HG03575 (cell line): ENCODE data around the gene CDC42SE2.
"Not testable (repeated sequence)": the region's sequence is repeated elsewhere in the genome, so short reads cannot be mapped to it uniquely, and the experiment has no call there.

Source experiments
- ATAC-seq: cut with Tn5 transposase; IDR thresholded peaks from one replicate; pipeline ENCODE4 v1.9.1; 2021; ENCODE audit not compliant: unreplicated experiment, insufficient number of reproducible peaks, low FRiP score; ENCODE audit errors: extremely low read depth

The CDC42SE2 gene

DNA sequence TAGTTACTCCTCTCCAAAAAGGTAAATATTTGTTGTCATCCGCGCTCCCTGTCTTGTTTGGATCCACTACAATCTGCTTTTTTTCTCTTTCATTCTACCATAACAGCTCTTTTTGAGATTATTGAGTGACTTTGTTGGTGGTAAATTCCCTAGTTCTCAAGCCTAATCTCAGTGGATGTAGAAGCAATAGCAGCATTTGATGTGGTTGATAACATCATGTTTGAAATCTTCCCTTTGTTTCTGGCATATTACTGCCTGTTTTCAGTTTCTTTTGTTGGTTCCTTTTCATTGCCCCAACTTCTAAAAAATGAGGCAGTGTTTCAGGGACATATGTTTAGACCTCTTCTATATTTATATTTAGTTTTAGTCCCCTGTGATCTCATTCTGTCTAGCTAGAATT lies 8.9 kb downstream of the CDC42SE2 start:
- ATAC-seq, result no peak

GRCh38 chr5:131274326-131275063 lies 10.6 kb downstream of the CDC42SE2 start:
- ATAC-seq, result no peak

DNA sequence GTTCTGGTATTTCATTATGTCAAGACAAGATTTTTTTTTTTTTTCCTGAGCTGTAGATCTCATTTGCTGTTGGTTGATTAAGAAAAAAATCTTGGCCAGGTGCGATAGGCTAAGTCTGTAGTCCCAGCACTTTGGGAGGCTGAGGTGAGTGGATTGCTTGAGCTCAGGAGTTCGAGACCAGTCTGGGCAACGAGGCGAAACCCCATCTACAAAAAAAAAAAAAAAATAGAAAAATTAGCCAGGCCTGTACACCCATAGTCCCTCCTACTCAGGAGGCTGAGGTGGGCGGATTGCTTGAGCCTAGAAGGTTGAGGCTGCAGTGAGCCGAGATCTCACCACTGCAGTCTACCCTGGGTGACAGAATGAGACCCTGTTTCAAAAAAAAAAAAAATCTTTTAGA lies 12.2 kb downstream of the CDC42SE2 start:
- no peak for ATAC-seq

- ATAC-seq, result no peak
Observed at GRCh38 chr5:131277447-131277846, 13.6 kb downstream of the CDC42SE2 start.

GRCh38 chr5:131277875-131278740 lies 14.3 kb downstream of the CDC42SE2 start:
- ATAC-seq, result no peak

- not testable (repeated sequence) for ATAC-seq
Observed at GRCh38 chr5:131278741-131279124, 14.9 kb downstream of the CDC42SE2 start.

GRCh38 chr5:131279204-131279603 lies 15.4 kb downstream of the CDC42SE2 start:
- no peak for ATAC-seq

GRCh38 chr5:131280417-131280816 lies 16.6 kb downstream of the CDC42SE2 start:
- ATAC-seq, result no peak

DNA sequence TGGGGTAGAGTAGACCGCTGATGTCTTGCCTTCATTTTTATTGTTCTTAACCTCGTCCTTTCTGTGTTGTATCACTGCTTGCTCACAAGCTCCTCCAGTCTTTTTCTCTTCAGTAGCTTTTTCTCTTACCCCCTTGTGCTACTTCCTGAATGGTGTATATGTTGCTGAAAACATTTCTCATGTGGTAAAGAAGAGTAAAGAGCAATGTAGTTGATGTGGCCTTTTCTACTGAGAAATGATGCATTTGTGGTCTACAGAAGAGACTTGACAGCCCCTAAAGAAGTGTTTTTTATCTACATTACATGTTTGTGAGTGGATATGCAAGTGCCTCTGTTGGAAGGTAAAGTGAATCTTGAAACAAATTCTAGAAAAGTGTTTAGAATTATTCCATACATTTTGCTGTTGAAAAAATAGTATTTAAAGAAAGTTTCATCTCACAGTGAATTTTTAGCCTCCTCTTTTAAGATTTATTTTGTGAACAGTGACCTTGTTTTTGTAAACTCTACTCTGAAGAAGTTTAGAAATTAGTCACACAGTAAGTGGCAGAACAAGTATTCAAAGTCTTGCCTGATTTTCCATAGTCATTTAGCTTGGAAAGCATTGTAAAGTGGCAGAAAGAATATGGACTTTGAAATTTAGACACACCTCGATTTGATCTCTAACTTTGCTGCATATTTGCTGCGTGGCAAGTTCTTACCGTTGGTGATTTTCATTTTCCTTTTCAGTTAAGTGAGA lies 17.4 kb downstream of the CDC42SE2 start:
- no peak for ATAC-seq

GRCh38 chr5:131281868-131282234 lies 18.0 kb downstream of the CDC42SE2 start:
- no peak for ATAC-seq

GRCh38 chr5:131282235-131282634 lies 18.4 kb downstream of the CDC42SE2 start:
- no peak for ATAC-seq

- no peak for ATAC-seq
Observed at GRCh38 chr5:131285703-131286399, 22.0 kb downstream of the CDC42SE2 start.

DNA sequence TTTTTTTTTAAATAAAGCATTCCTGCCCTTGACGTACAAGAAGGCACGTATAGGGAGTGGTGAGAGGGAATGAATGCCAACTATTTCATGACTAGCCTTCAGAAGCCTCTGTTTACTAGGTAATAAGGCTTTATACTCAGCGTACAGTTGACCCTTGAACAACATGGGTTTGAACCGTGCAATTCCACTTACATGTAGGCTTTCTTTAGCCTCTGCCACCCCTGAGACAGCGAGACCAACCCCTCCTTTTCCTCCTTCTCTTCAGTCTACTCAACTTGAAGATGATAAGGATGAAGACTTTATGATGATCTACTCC lies 22.5 kb downstream of the CDC42SE2 start:
- no peak for ATAC-seq

GRCh38 chr5:131288328-131288727 lies 24.5 kb downstream of the CDC42SE2 start:
- ATAC-seq, result no peak

DNA sequence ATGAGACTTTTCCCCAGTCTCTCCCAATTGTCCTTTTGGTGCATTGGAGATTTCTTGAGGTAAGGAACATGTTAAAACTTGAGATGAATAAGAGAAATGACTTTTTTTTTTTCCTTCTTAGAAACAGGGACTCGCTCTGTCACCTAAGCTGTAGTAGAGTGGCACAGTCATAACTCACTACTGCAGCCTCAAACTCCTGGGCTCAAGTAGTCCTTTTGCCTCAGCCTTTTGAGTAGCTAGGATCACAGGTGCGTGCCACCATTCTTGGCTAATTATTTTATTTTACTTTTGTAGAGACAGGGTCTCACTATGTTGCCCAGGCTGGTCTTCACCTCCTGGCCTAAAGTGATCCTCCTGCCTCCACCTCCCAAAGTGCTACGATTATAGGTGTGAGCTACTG lies 25.9 kb downstream of the CDC42SE2 start:
- no peak for ATAC-seq

DNA sequence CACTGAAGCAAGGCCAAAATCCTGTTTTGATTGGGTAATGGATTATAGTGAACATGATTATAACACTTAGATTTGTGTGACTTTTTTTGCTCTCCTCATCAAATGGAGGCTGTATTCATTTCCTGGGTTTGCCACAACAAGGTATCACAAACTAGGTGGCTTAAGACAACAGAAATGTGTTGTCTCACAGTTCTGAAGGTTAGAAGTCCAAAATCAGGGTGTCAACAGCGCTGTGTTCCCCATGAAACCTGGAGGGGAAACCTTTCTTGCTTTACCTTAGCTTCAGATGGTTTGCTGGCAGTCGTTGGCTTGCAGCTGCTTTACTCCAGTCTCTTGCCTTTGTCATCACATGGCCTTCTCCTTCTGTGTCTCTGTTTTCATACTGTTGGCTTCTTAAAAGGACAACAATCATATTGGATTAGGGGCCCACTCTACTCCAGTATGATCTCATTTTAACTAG lies 32.4 kb downstream of the CDC42SE2 start:
- ATAC-seq, result no peak

- no peak for ATAC-seq
Observed at GRCh38 chr5:131297886-131298285, 34.0 kb downstream of the CDC42SE2 start.

DNA sequence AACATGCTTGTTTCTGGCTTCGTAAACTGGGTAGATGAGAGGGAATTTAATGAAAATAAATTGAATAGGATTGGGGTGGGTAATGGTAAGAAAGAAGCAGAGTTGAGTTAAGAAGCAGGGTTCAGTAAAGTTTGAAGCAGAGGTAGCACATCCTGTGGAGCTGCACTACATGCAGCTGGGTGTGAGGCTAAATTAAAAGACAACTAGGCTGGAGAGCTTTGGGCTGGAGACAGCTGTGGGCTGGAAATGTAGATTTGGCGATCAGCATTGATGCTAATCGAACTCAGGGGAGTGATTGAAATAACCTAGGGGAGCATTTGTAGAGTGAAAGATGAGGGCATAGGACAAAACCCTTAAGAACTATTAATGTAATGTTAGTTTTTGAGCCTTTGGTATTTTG lies 35.6 kb downstream of the CDC42SE2 start:
- no peak for ATAC-seq

- no peak for ATAC-seq
Observed at GRCh38 chr5:131302506-131302905, 38.7 kb downstream of the CDC42SE2 start.
